ENCODE results near the gene DLGAP4.

The DLGAP4 gene

GRCh38 chr20:36279776-36280175, 26.4 kb upstream of the DLGAP4 start:
- H3K36me3 ChIP-seq (ENCODE audit: insufficient read depth, low read length) = no peaks in the 10 kb centered on the region
- H3K27ac ChIP-seq (ENCODE audit: low read depth, low read length) = no peak overlapping the region
- no peak overlapping the region for H3K4me3 ChIP-seq (ENCODE audit: low read depth in 1 of 2, low read length in 2 of 2)
- no peak overlapping the region for H3K9ac ChIP-seq (ENCODE audit: low read length)
- no peaks in the 10 kb centered on the region for H3K4me1 ChIP-seq (ENCODE audit: insufficient read depth, low read length)
- H3K27me3 ChIP-seq (ENCODE audit: control insufficient read depth in 1 of 2, insufficient read depth in 2 of 2, low read length in 2 of 2) = peaks cover 3 to 6% of the 10 kb centered on the region in 2 donors
- no peaks in the 10 kb centered on the region for H3K9me3 ChIP-seq (ENCODE audit: low read length)

- no peaks in the 10 kb centered on the region for H3K4me1 ChIP-seq (ENCODE audit: insufficient read depth, low read length)
- no peak overlapping the region for H3K4me3 ChIP-seq (ENCODE audit: low read depth in 1 of 2, low read length in 2 of 2)
- H3K9ac ChIP-seq (ENCODE audit: low read length) = no peak overlapping the region
- H3K9me3 ChIP-seq (ENCODE audit: low read length) = no peaks in the 10 kb centered on the region
- H3K27me3 ChIP-seq (ENCODE audit: control insufficient read depth in 1 of 2, insufficient read depth in 2 of 2, low read length in 2 of 2) = no peaks in the 10 kb centered on the region
- no peaks in the 10 kb centered on the region for H3K36me3 ChIP-seq (ENCODE audit: insufficient read depth, low read length)
- H3K27ac ChIP-seq (ENCODE audit: low read depth, low read length) = no peak overlapping the region
These were observed 24.3 kb upstream of the DLGAP4 start for GRCh38 chr20:36281785-36282380.

GRCh38 chr20:36284751-36285150, 21.4 kb upstream of the DLGAP4 start:
- Histone ChIP-seq H3K9ac (ENCODE audit: low read length) (no peak overlapping the region), H3K27me3 (ENCODE audit: control insufficient read depth in 1 of 2, insufficient read depth in 2 of 2, low read length in 2 of 2) (no peaks in the 10 kb centered on the region), H3K9me3 (ENCODE audit: low read length) (no peaks in the 10 kb centered on the region), H3K4me3 (ENCODE audit: low read depth in 1 of 2, low read length in 2 of 2) (no peak overlapping the region), H3K4me1 (ENCODE audit: insufficient read depth, low read length) (no peaks in the 10 kb centered on the region), H3K36me3 (ENCODE audit: insufficient read depth, low read length) (no peaks in the 10 kb centered on the region), H3K27ac (ENCODE audit: low read depth, low read length) (no peak overlapping the region)

- H3K9me3 ChIP-seq (ENCODE audit: low read length) = no peaks in the 10 kb centered on the region
- no peaks in the 10 kb centered on the region for H3K36me3 ChIP-seq (ENCODE audit: insufficient read depth, low read length)
- no peak overlapping the region for H3K4me3 ChIP-seq (ENCODE audit: low read depth in 1 of 2, low read length in 2 of 2)
- H3K4me1 ChIP-seq (ENCODE audit: insufficient read depth, low read length) = no peaks in the 10 kb centered on the region
- no peaks in the 10 kb centered on the region for H3K27me3 ChIP-seq (ENCODE audit: control insufficient read depth in 1 of 2, insufficient read depth in 2 of 2, low read length in 2 of 2)
- H3K27ac ChIP-seq (ENCODE audit: low read depth, low read length) = no peak overlapping the region
- H3K9ac ChIP-seq (ENCODE audit: low read length) = no peak overlapping the region
These were observed 20.2 kb upstream of the DLGAP4 start for GRCh38 chr20:36285746-36286447.

GRCh38 chr20:36297656-36298055, 8.5 kb upstream of the DLGAP4 start:
- no peaks in the 10 kb centered on the region for H3K4me1 ChIP-seq (ENCODE audit: insufficient read depth, low read length)
- no peak overlapping the region for H3K9ac ChIP-seq (ENCODE audit: low read length)
- no peak overlapping the region for H3K27ac ChIP-seq (ENCODE audit: low read depth, low read length)
- H3K9me3 ChIP-seq (ENCODE audit: low read length) = no peaks in the 10 kb centered on the region
- H3K36me3 ChIP-seq (ENCODE audit: insufficient read depth, low read length) = no peaks in the 10 kb centered on the region
- no peak overlapping the region for H3K4me3 ChIP-seq (ENCODE audit: low read depth in 1 of 2, low read length in 2 of 2)
- peaks cover 5% of the 10 kb centered on the region in 2 donors for H3K27me3 ChIP-seq (ENCODE audit: control insufficient read depth in 1 of 2, insufficient read depth in 2 of 2, low read length in 2 of 2)

- Histone ChIP-seq H3K36me3 (ENCODE audit: insufficient read depth, low read length) (no peaks in the 10 kb centered on the region), H3K27me3 (ENCODE audit: control insufficient read depth in 1 of 2, insufficient read depth in 2 of 2, low read length in 2 of 2) (peaks cover 7 to 9% of the 10 kb centered on the region in 2 donors), H3K27ac (ENCODE audit: low read depth, low read length) (no peak overlapping the region)
These were observed 8.1 kb upstream of the DLGAP4 start for GRCh38 chr20:36298061-36298460.

GRCh38 chr20:36298795-36299339, 7.3 kb upstream of the DLGAP4 start:
- H3K4me1 ChIP-seq (ENCODE audit: insufficient read depth, low read length) = no peaks in the 10 kb centered on the region
- H3K36me3 ChIP-seq (ENCODE audit: insufficient read depth, low read length) = no peaks in the 10 kb centered on the region
- H3K27me3 ChIP-seq (ENCODE audit: control insufficient read depth in 1 of 2, insufficient read depth in 2 of 2, low read length in 2 of 2) = peaks cover 12 to 15% of the 10 kb centered on the region in 2 donors
- H3K9ac ChIP-seq (ENCODE audit: low read length) = no peak overlapping the region
- H3K9me3 ChIP-seq (ENCODE audit: low read length) = no peaks in the 10 kb centered on the region
- no peak overlapping the region for H3K4me3 ChIP-seq (ENCODE audit: low read depth in 1 of 2, low read length in 2 of 2)
- H3K27ac ChIP-seq (ENCODE audit: low read depth, low read length) = no peak overlapping the region

More at GRCh38 chr20:36298061-36298460, 8.1 kb upstream of the DLGAP4 start:
- Histone ChIP-seq H3K9me3 (ENCODE audit: low read length) (no peaks in the 10 kb centered on the region), H3K4me3 (ENCODE audit: low read depth in 1 of 2, low read length in 2 of 2) (no peak overlapping the region), H3K9ac (ENCODE audit: low read length) (no peak overlapping the region), H3K4me1 (ENCODE audit: insufficient read depth, low read length) (no peaks in the 10 kb centered on the region)

- Histone ChIP-seq H3K27me3 (ENCODE audit: control insufficient read depth in 1 of 2, insufficient read depth in 2 of 2, low read length in 2 of 2) (peaks cover 15 to 19% of the 10 kb centered on the region in 2 donors), H3K4me1 (ENCODE audit: insufficient read depth, low read length) (no peaks in the 10 kb centered on the region), H3K9ac (ENCODE audit: low read length) (no peak overlapping the region), H3K9me3 (ENCODE audit: low read length) (no peaks in the 10 kb centered on the region), H3K27ac (ENCODE audit: low read depth, low read length) (no peak overlapping the region), H3K36me3 (ENCODE audit: insufficient read depth, low read length) (no peaks in the 10 kb centered on the region), H3K4me3 (ENCODE audit: low read depth in 1 of 2, low read length in 2 of 2) (no peak overlapping the region)
These were observed 6.7 kb upstream of the DLGAP4 start for GRCh38 chr20:36299459-36299858.

GRCh38 chr20:36301359-36302119, 4.6 kb upstream of the DLGAP4 start:
- Histone ChIP-seq H3K4me1 (ENCODE audit: insufficient read depth, low read length) (peaks cover under 1% of the 10 kb centered on the region), H3K27me3 (ENCODE audit: control insufficient read depth in 1 of 2, insufficient read depth in 2 of 2, low read length in 2 of 2) (peaks cover 33% of the 10 kb centered on the region in 2 donors)

GRCh38 chr20:36303020-36303595, 3.0 kb upstream of the DLGAP4 start:
- H3K4me1 ChIP-seq (ENCODE audit: insufficient read depth, low read length) = peaks cover 4% of the 10 kb centered on the region
- H3K4me3 ChIP-seq (ENCODE audit: low read depth in 1 of 2, low read length in 2 of 2) = no peak overlapping the region
- H3K27me3 ChIP-seq (ENCODE audit: control insufficient read depth in 1 of 2, insufficient read depth in 2 of 2, low read length in 2 of 2) = peaks cover 46 to 49% of the 10 kb centered on the region in 2 donors
- H3K9ac ChIP-seq (ENCODE audit: low read length) = no peak overlapping the region
- H3K27ac ChIP-seq (ENCODE audit: low read depth, low read length) = no peak overlapping the region
- no peaks in the 10 kb centered on the region for H3K36me3 ChIP-seq (ENCODE audit: insufficient read depth, low read length)
- no peaks in the 10 kb centered on the region for H3K9me3 ChIP-seq (ENCODE audit: low read length)

More at GRCh38 chr20:36301359-36302119, 4.6 kb upstream of the DLGAP4 start:
- Histone ChIP-seq H3K4me3 (ENCODE audit: low read depth in 1 of 2, low read length in 2 of 2) (no peak overlapping the region), H3K9ac (ENCODE audit: low read length) (no peak overlapping the region), H3K27ac (ENCODE audit: low read depth, low read length) (no peak overlapping the region), H3K9me3 (ENCODE audit: low read length) (no peaks in the 10 kb centered on the region), H3K36me3 (ENCODE audit: insufficient read depth, low read length) (no peaks in the 10 kb centered on the region)

GRCh38 chr20:36303831-36304230, 2.3 kb upstream of the DLGAP4 start:
- H3K27me3 ChIP-seq (ENCODE audit: control insufficient read depth in 1 of 2, insufficient read depth in 2 of 2, low read length in 2 of 2) = peaks cover 50 to 56% of the 10 kb centered on the region in 2 donors
- H3K4me3 ChIP-seq (ENCODE audit: low read depth in 1 of 2, low read length in 2 of 2) = no peak overlapping the region
- peaks cover 4% of the 10 kb centered on the region for H3K4me1 ChIP-seq (ENCODE audit: insufficient read depth, low read length)
- no peak overlapping the region for H3K27ac ChIP-seq (ENCODE audit: low read depth, low read length)
- no peaks in the 10 kb centered on the region for H3K36me3 ChIP-seq (ENCODE audit: insufficient read depth, low read length)
- H3K9me3 ChIP-seq (ENCODE audit: low read length) = no peaks in the 10 kb centered on the region
- no peak overlapping the region for H3K9ac ChIP-seq (ENCODE audit: low read length)
